Hippocampal formation (tissue), 2 donors: ENCODE measurements around the gene TUBA3C.

ENCODE experiments used
- DNase-seq, 2 donors: peaks; one replicate each; lab custom pipeline; 2025; lab: John Stamatoyannopoulos, UW

TUBA3C gene

DNA sequence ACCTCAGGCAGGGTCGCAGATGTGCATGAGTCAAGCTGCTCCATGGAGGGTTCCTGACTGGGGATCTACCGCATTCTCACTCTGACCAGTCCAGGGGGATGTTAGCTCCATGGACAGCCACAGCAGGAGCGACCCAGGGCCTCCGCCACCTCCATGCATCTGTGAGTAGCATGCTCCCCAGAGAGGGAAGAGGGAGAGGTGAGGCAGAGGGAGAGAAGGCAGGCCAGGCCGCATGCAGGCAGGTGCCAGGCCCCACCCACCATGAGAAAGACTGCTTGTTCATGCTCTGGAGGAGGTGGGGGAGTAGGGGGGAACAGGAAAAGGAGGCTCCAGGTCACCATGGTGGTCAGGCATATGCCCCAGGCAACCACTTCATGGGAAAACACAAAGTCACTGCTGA, 20.3 kb downstream of the TUBA3C start:
- no peak for DNase-seq

DNA sequence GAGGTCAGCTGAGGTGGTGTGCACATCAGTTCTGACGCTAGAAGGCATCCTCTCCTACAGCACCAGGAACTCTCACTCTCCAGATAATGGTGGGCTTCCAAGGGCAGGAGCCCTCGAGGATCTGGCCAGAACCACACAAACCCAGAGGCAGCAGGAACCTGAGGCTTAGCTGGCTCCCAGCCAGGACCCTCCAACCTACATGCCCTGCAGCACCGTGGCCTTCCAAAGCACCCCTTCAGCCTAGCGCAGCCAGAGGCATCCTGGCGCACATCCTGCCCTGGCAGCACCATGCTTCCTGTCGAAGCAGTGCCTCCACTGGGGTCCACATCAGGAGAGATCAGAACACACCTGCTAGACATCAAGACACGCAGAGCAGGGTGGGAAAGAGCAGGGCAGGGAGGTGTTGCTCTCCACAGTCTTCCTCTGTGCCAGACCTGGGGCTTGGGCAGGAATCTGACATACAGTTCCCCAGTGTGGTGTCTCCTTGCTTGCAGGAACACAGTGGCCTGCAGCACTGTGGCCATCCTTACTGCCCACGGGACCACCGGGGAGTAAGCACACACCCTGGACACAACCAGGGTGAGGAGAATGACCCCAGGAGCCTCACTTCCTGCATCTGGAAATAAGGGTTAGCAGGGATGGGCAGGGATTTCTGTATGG, 21.7 kb downstream of the TUBA3C start:
- DNase-seq = no peak

DNA sequence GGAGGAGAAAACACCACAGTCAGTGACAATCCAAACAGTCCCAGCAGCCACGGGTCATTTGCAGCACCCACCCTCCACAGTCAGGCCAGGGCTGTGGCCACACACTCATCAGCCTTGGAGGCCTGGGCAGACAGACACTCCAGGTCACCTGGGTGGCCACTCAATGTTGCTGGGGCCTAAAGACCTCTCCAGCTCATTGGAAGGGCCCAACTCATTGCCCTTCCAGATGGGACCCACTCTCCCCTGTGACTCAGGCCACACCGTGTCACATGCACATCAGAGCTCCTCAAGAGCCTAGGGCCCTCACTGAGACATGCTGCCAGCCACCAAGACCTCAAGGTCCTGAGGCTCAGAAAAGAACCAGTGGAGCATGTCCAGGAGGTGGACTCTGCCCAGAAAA, 22.4 kb downstream of the TUBA3C start:
- DNase-seq = no peak

DNA sequence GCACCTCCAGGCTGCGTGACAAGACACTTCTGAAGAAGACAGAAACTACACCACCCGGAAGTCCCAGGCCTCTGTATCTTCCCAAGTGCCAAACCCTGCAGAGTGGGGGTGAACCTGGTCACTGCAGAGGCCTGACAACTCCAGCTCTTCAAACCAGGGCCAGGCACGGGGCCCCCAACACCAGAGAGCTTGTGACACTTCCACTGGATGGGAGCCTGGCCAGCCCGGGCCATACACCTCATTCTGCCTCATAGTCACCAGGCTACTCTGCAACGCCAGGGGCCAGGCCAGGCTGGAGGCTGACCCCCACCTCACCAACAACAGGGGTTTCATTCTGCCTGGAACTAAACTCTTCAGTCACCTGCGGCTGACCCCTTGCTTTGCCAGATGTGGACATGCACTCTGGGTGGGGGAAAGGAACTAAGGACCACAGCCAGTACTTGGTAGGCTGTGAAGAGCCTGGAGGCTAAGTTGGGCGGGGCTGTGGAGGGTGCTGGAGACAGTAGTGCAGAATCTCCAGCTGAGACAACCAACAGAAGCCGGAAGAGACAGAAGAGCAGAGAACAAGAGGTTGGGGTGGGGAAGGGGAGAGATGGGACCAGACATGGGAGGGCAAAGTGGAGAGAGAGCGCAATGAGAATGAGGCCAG, 23.0 kb downstream of the TUBA3C start:
- no peak for DNase-seq

DNA sequence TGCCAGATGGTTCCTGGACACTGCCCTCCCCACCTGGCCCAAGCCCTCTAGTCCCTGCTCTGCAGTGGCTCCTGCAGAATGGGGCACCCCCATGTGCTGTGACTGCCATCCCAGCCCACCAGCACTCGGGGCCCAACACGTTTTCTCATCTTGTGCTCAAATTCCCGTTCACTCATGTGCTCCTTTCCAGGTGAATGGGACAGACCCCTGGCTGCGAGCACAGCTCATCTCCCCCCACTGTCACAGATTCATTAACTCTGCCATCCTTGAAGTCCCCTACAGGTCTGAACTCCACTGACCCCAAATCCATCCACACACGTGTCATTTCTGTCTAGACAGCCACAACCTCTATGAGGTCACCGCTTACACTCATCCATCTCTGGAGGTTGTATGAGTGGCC, 23.6 kb downstream of the TUBA3C start:
- no peak for DNase-seq

DNA sequence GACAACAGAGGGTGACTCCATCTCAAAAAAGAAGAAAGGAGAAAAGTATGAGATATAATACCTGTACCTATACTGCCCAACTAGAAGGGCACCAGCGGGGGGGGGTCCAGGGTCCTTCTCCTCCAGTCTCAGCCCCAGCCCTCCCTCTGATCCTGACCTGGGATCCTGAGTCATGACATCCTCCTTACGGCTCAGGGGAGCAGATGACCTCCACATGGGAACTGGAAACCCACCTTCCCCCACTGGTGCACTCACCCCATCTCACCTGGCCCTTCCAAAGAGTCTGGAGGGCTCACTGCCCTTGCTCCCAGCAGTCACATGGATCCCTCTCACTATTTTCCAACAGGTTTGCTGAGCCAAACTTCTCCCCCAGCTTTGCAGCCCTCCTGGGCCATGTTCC, 24.2 kb downstream of the TUBA3C start:
- no peak for DNase-seq

DNA sequence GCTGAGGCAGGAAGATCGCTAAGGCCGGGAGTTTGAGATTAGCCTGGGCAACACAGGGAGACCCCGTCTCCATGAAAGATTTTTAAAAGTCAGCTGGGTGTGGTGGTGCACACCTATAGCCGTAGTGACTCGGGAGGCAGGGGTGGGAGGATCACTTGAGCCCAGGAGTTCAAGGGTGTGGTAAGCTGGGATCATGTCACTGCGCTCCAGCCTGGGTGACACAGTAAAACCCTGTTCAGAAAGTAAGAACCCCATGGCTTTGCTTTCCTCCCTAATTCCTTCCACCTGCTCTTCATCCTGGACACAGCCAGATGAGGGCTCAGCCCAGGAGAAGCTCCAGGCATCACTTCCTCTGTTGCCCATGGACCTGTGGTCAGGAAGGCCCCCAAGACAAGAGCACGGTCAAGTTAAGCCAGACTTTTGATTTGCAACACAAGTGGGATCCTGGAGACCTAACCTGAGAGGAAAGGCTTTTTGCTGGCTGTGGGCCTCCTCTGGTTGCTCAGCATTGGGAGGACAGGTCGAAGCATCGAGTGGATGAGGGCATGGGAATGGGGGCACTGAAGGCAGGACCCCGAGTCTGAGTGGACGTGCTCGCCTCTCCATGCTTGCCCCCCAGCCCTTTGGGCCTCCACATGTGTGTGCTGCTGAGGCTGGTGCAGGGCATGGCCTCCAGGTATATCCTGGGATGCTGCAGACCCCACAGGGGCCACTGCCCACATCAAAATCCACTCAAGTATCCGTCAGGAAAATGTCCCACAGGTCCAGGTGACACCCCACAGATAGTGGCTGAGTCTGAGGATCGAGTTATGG, 25.4 kb downstream of the TUBA3C start:
- no peak for DNase-seq

DNA sequence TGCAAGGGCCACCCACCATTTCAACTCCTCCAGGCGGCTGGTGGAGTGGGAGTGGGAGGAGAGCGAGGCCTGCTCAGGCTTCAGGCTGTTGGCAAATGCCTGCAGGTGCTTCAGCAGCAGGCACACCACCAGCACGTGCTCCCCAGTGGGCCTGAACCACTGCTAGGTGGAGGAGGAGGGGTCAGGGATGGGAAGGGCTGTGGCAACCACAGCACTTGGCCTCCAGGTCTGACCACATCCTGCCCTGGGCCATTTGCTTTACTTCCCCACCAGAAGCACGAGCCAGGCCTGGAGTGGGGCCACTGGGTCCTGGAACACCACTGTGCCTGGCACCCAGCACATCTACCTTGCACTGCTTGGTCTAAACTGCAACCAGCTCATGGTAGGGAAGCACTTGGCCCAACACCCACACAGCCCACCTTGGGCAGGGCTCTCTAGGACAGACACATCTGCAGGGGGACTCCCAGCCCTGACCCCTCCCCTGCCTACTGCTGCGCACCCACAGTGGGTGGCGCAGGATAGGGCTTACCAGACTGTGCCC, 26.2 kb downstream of the TUBA3C start:
- DNase-seq = no peak

DNA sequence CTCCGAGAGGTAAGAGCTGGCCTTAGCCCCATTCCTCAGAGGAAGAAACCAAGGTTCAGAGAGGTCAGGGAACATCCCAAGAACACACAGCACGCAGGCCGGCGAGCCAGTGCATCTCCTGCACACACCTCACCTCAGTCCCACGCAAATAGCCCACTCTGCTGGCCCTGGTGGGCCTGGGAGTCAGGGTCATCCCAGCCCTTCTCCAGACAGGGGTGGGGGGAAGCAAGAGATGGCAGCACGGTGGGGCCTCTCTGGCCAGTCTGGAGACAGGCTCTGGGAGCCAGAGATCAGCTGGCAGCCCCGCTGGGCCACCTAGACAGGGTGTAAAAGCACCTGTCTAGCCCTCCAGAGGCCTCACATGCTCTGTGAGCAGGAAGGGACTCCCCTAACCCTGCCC, 26.8 kb downstream of the TUBA3C start:
- no peak for DNase-seq

DNA sequence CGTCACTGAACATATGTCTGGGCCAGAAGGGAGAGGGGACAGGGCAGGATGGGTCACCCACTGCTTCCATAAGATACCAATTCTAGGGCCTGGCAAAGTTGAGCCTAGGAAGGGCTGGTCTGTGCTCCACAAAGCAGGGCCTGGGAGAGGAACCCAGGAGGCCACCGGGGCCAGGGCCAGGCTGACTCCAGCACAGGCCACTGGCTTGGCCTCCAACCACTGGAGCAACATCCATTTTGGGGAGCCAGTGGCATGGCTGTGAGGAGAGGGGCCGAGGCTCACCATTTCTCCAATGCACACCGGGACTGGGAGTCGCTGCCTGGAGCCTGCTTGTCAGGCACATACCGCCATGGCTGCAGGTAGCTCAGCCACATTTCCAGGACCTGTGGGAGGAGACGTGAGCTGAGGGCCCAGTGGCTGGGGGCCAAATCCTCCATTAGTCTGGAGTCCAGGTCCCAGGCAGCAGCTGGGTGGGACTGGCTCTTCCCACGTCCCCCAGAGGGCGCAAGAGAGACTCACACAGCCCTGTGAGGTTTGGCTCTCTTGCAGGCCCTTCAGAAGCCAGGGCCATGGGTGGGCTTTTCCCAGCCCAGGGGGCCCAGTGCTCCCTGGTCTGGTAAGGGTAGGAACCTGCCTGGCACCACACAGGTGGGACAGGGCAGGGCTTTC, 27.7 kb downstream of the TUBA3C start:
- DNase-seq = no peak

DNA sequence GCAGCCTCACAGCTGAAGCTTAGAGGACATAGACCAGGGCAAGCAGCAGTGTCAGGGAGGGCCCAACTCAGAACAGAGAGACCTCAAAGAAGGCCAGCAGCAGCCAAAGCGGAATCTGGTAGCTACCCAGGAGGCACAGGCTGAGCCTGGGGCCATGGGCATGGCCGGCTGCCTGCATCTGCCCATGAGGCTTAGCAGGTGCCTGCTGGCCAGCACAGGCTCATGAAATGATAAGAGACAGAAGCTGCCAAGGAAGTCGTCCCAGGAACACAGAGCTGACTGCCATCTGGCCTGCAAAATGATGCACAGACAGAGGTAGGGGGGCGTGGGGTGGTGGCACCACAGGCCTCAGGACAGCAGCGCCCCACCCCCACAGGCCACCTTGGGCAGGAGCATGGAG, 29.2 kb downstream of the TUBA3C start:
- DNase-seq = no peak

DNA sequence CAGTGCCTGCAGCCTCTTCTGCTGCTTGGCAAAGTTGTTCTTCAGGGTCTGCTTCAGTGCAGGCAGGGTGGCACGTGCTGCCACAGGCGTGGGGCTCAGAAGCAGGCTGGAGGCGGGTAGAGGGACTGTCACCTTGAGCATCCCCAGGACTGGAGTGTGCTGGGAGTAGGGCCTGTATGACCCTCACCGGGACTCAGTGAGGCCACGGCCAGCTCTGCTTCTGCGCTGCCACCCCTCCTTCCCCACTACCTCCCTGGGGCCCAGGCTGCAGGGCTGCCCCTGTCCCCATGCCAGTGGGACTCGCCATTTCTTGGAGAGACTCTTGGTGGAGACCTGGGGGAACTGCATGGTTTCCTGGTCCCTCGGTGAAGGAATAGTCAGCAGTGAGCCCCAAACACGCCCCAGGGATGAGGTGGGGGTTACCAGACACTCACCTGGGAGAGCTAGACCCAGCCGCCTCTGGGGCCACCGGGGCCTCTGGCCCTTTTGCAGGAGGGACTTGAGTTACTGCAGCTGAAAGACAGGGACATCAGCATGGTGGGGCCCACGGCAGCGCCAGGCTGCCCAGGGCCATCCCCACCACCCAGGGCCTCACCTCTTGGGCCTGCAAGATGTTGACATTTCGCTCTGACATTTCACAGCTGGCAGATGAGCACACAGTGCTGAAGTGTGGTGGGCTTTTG, 29.9 kb downstream of the TUBA3C start:
- no peak for DNase-seq

DNA sequence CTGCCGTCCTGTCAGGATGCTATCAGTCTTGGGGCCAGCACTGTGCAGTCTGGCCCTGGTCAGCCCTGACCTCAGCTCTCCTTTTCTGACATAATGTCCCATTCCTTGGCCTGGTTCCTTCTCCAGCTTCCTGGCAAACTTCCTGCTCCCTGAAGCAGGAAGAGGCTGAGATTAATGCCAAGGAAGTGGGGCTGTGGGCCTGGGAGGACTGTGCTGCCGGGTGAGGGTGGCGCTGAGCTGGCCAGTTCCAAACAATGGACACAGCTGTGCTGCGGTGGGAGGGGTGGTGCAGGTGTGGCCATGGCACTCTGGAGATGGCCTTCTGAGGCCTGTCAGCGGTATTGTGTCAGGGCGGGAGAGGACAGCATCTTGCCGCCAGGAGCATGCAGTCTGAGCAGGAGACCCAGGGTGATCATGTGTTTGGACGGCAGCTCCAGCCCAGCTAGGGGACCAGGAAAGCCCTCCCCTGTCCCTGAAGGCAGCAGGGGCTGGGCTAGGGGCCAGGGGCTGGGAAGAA, 30.9 kb downstream of the TUBA3C start:
- DNase-seq = no peak

DNA sequence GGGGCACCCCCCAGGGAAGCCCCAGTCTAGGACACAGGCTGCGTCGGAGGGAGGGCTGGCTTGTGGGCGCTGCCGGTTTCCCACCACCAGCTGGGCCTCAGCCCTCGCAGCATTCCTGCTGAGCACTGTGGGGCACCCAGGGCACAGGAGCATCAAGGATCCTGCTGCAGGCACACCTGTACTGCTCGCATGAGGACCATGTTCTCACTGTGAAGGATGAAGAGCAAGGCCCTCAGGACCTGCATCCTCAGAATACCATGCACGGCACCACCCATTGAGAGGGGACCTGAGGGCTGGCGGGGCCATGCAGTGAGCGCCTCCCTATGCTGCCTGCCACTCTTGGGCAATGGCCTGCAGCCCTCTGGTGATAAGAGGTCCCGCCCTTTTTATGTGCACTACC, 31.4 kb downstream of the TUBA3C start:
- no peak for DNase-seq

DNA sequence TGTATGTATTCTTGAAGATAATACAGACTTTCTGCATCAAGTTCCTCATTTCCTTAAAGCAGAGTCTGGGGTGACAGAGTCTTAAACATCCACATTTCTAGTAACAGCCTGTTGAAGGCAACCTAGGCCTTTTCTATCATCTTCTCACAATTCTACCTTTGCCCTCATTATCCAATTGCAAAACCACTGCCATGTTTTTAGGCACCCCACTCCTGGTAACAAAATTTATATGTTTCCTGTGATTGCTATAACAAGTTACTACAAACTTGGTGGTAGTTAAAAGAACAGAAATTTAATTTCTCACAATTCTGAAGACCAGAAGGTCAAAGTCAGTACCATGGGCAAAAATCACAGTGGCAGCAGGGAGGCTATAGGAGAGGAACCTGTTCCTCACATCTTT, 33.1 kb downstream of the TUBA3C start:
- DNase-seq = no peak
